ENCODE results near the gene MT4. TPM values are rescaled to one million over a fixed set of nuclear protein-coding genes. Genes with fewer than 3 reads are reported as not detected.
A peak's percentile ranks its signal among the peaks of the same experiment; 100 is the strongest.

Gene MT4
- total and polyA plus RNA-seq, 8 donors, result not detected

DNA sequence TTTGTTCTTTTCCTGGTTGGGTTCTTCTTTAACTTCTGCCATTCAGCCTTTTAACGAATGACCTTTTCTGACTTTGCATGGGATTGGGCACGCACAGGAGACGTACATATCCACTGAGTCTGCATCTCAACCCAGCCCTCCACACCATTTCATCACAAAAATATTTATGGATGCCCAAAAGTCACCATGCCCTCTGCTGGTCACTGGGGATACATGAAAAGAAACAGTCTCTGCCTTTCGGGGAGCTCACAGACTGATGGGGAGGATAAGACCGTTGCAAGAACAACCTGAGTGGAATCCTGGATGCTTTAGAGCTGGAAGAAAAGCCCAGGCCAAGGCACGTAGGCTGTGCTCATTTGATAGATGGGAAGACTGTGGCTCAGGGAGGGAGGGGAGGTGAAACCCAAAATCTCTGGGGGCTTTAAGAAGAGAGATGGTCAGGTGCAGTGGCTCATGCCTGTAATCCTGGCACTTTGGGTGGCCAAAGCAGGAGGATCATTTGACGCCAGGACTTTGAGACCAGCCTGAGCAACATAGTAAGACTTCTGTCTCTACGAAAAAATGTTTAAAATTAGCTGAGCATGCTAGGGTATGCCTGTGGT is 35.6 kb downstream of the MT4 start:
- DNase-seq, result peak; percentile 44 to 61
- intact Hi-C loops (cut with DNase I; ENCODE audit: low total_unique reads), result no loop called here
- no peaks in the 10 kb centered on the region for H3K9me3 ChIP-seq
- TF ChIP-seq CTCF (IDR thresholded peaks at IDR 0.05) (peak in 5 of 7 experiments; percentile 43 to 64 (median 57)), EP300 (IDR thresholded peaks at IDR 0.05) (no peak), POLR2AphosphoS5 (IDR thresholded peaks at IDR 0.05) (no peak), POLR2A (IDR thresholded peaks at IDR 0.05) (no peak)
- H3K27me3 ChIP-seq, result peaks cover 0 to 4% (median 0%) of the 10 kb centered on the region in 3 donors
- no peak overlapping the region for H3K4me3 ChIP-seq
- H3K27ac ChIP-seq, result no peak overlapping the region
- no peaks in the 10 kb centered on the region for H3K4me1 ChIP-seq
- no peaks in the 10 kb centered on the region for H3K36me3 ChIP-seq
- 30 to 35% (median 31%) methylated on average over 8 of the region's 8 CpGs for WGBS, 5 donors

DNA sequence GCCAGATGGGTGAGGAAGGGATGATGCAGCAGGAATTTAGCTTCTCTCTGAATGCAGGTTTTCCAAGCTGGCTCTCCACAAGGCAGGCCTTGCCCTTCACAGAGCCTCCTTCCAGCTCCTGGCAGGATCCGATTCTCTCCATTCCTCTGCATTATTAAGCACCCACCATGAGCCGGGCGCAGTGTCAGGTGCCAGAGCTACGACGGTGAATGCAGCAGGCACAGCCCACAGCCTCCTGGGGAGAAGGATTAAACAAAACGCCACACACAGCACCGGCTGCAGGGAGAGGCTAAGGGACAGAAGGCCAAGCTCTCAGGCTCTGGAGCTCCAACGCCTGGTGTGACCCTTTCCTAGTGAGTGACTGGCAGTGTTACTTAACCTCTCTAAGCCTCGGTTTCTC is 36.5 kb downstream of the MT4 start:
- no peak overlapping the region for H3K4me3 ChIP-seq
- WGBS, 5 donors, result 53 to 69% (median 58%) methylated on average over 9 of the region's 9 CpGs
- H3K27ac ChIP-seq, result no peak overlapping the region
- DNase-seq, result no peak
- peaks cover 0 to 5% (median 2%) of the 10 kb centered on the region in 4 donors for H3K4me1 ChIP-seq
- no peaks in the 10 kb centered on the region for H3K36me3 ChIP-seq
- no peaks in the 10 kb centered on the region for H3K9me3 ChIP-seq
- intact Hi-C loops (cut with DNase I; ENCODE audit: low total_unique reads), result no loop called here
- H3K27me3 ChIP-seq, result peaks cover 0 to 4% (median 0%) of the 10 kb centered on the region in 3 donors
- TF ChIP-seq POLR2AphosphoS5 (IDR thresholded peaks at IDR 0.05) (no peak), EP300 (IDR thresholded peaks at IDR 0.05) (no peak), CTCF (IDR thresholded peaks at IDR 0.05) (no peak), POLR2A (IDR thresholded peaks at IDR 0.05) (no peak)

DNA sequence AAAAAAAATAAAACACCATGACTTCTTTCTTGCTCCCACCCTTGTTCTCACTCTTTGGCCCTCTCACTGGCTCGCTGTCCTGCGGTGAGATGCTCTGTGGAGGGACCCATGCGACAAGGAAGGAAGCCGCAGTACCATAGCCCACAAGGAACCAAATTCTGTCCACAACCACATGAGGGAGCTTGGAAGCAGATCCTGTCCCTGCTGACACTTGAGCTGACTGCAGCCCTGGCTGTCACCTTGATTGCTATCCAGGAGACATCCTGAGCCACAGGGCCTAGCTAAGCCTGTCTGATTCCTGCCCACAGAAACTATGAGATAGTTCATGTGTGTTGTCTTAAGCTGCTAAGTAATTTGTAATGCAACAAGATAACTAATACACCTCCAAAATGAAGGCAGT is 38.7 kb downstream of the MT4 start:
- intact Hi-C loops (cut with DNase I; ENCODE audit: low total_unique reads), result no loop called here
- Histone ChIP-seq H3K4me1 (peaks cover 14 to 24% (median 20%) of the 10 kb centered on the region in 4 donors), H3K27me3 (peaks cover 0 to 4% (median 0%) of the 10 kb centered on the region in 3 donors), H3K36me3 (no peaks in the 10 kb centered on the region), H3K4me3 (no peak overlapping the region), H3K9me3 (no peaks in the 10 kb centered on the region), H3K27ac (peak overlapping the region in 1 of 5 donors; percentile 32)
- WGBS, 5 donors, result 29 to 53% (median 39%) methylated on average over 4 of the region's 4 CpGs
- no peak for TF ChIP-seq POLR2A (IDR thresholded peaks at IDR 0.05)
- TF ChIP-seq CTCF (IDR thresholded peaks at IDR 0.05), result peak in 5 of 7 experiments; percentile 20 to 68 (median 27)
- peak in 1 of 3 donors; percentile 39 for TF ChIP-seq POLR2AphosphoS5 (IDR thresholded peaks at IDR 0.05)
- DNase-seq, result peak; percentile 61 to 75

DNA sequence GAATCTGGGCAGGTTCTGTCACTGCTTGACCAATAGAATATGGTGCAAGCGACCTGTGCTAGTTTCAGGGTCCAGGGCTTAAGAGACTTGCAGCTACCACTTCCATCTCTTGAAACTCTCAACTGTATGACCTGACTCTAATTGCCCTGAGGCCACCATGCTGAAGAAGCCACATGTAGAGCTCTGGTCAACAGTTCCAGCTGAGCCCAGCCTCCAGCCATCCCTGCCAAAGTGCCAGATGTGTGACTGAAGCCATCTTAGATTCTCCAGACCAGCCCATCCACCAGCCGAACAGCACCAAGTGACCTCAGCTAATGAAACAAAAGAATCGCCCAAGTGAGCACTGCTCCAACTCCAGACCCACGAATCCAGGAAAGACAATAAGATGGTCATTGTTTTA is 40.1 kb downstream of the MT4 start:
- H3K36me3 ChIP-seq, result no peaks in the 10 kb centered on the region
- peaks cover 0 to 4% (median 0%) of the 10 kb centered on the region in 3 donors for H3K27me3 ChIP-seq
- intact Hi-C loops (cut with DNase I; ENCODE audit: low total_unique reads), result no loop called here
- no peak for DNase-seq
- no peak overlapping the region for H3K4me3 ChIP-seq
- WGBS, 5 donors, result 87 to 96% (median 89%) methylated on average over 4 of the region's 4 CpGs
- peak overlapping the region in 3 of 5 donors; percentile 92 to 96 (median 93) for H3K27ac ChIP-seq
- H3K4me1 ChIP-seq, result peaks cover 19 to 38% (median 31%) of the 10 kb centered on the region in 4 donors
- no peaks in the 10 kb centered on the region for H3K9me3 ChIP-seq
- TF ChIP-seq POLR2A (IDR thresholded peaks at IDR 0.05) (no peak), CTCF (IDR thresholded peaks at IDR 0.05) (no peak), EP300 (IDR thresholded peaks at IDR 0.05) (no peak), POLR2AphosphoS5 (IDR thresholded peaks at IDR 0.05) (no peak)

Data from stomach (tissue), 9 donors.